PFSK-1 (cell line): ENCODE data around the gene OLFML1.

Experiments
- FOXP2 ChIP-seq: optimal IDR thresholded peaks from 2 replicates; pipeline ENCODE3; 2011; ENCODE audit warnings: borderline replicate concordance, control low read depth, inconsistent platforms; ENCODE audit not compliant: insufficient read depth; ENCODE audit errors: extremely low read length, extremely low read depth
- POLR2AphosphoS5 ChIP-seq: IDR thresholded peaks from 2 replicates; pipeline ENCODE4 v1.6.1; 2012; ENCODE audit warnings: low read depth, mild to moderate bottlenecking, control low read depth, low read length, moderate library complexity
- SIN3A ChIP-seq: IDR thresholded peaks from 2 replicates; pipeline ENCODE4 v1.6.1; 2012; ENCODE audit warnings: mild to moderate bottlenecking, low read length, moderate library complexity, borderline replicate concordance; ENCODE audit not compliant: insufficient read depth
- TAF1 ChIP-seq: IDR thresholded peaks from 2 replicates; pipeline ENCODE4 v1.6.1; 2012; ENCODE audit warnings: low read length, control low read depth, borderline replicate concordance; ENCODE audit not compliant: insufficient read depth
- TF ChIP-seq, protein P1 (sequence below), 2 experiments: IDR thresholded peaks; 2 replicates each; pipeline versions ENCODE4 v1.6.1 to v1.8.0; 2011 to 2012; ENCODE audit warnings: low read depth in 2 of 2, low read length in 2 of 2, control low read depth in 1 of 2, inconsistent platforms in 1 of 2, mild to moderate bottlenecking in 1 of 2, moderate library complexity in 1 of 2; ENCODE audit not compliant: insufficient read depth in 1 of 2

OLFML1 gene

GRCh38 chr11:7514099-7514591 lies 28.8 kb downstream of the OLFML1 start:
- TF ChIP-seq FOXP2 (no peak), POLR2AphosphoS5 (no peak), TAF1 (no peak), SIN3A (no peak)
- TF ChIP-seq, protein P1, sequence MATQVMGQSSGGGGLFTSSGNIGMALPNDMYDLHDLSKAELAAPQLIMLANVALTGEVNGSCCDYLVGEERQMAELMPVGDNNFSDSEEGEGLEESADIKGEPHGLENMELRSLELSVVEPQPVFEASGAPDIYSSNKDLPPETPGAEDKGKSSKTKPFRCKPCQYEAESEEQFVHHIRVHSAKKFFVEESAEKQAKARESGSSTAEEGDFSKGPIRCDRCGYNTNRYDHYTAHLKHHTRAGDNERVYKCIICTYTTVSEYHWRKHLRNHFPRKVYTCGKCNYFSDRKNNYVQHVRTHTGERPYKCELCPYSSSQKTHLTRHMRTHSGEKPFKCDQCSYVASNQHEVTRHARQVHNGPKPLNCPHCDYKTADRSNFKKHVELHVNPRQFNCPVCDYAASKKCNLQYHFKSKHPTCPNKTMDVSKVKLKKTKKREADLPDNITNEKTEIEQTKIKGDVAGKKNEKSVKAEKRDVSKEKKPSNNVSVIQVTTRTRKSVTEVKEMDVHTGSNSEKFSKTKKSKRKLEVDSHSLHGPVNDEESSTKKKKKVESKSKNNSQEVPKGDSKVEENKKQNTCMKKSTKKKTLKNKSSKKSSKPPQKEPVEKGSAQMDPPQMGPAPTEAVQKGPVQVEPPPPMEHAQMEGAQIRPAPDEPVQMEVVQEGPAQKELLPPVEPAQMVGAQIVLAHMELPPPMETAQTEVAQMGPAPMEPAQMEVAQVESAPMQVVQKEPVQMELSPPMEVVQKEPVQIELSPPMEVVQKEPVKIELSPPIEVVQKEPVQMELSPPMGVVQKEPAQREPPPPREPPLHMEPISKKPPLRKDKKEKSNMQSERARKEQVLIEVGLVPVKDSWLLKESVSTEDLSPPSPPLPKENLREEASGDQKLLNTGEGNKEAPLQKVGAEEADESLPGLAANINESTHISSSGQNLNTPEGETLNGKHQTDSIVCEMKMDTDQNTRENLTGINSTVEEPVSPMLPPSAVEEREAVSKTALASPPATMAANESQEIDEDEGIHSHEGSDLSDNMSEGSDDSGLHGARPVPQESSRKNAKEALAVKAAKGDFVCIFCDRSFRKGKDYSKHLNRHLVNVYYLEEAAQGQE (IDR thresholded peaks at IDR 0.05; ENCODE audit: insufficient read depth in 1 of 2, low read depth in 2 of 2, low read length in 2 of 2): no peak

DNA sequence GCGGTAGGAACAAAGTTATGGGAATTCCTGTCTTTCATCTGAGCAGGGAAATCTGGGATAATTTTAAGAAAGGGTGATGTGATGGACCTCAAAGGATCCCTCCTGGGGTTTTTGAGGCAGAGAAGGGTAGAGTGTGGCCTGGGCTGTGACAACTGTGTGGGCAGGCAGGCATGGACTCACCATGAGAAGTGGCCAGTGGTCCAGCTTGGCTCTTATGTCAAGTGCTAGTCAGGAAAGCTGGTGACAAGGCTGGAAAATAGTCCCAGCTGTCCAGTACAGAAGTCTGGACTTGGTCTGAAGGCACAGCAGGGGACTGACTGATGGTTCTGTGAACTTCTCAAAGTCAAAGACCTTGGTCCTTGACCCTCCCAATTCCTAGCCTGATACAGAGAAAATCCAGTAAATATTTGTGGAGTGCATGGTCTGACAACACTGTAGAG lies 30.2 kb downstream of the OLFML1 start:
- no peak for TF ChIP-seq SIN3A
- no peak for TF ChIP-seq FOXP2
- TF ChIP-seq, protein P1 (IDR thresholded peaks at IDR 0.05; ENCODE audit: insufficient read depth in 1 of 2, low read depth in 2 of 2, low read length in 2 of 2): no peak
- no peak for TF ChIP-seq TAF1
- no peak for TF ChIP-seq POLR2AphosphoS5

DNA sequence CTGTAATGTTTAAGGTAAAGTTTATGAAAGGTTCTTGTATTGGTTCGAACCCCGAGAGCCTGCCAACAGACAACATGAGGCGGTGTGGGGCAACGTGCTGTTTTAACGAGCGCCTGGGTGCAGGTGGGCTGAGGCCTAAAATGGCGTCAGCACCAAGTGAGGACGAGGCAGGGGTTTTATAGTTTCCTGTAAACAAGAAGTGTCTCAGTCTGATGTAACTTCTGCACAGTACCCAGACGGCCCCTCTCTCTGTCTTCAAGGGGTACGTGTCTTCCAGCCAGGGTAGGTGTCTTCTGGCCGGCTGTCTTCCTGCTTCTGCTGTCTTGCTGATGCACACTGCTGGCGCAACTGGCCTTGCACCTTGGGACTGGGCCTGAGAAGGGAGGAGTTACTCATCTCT lies 31.2 kb downstream of the OLFML1 start:
- TF ChIP-seq, protein P1 (IDR thresholded peaks at IDR 0.05; ENCODE audit: insufficient read depth in 1 of 2, low read depth in 2 of 2, low read length in 2 of 2): no peak
- no peak for TF ChIP-seq POLR2AphosphoS5
- no peak for TF ChIP-seq TAF1
- no peak for TF ChIP-seq FOXP2
- no peak for TF ChIP-seq SIN3A

GRCh38 chr11:7518811-7519562 lies 33.7 kb downstream of the OLFML1 start:
- TF ChIP-seq POLR2AphosphoS5: no peak
- TF ChIP-seq SIN3A: no peak
- TF ChIP-seq, protein P1 (IDR thresholded peaks at IDR 0.05; ENCODE audit: insufficient read depth in 1 of 2, low read depth in 2 of 2, low read length in 2 of 2): no peak
